Epithelial cell of esophagus (primary cell): ENCODE data around the gene TCAP.
A peak's percentile ranks its signal among the peaks of the same experiment; 100 is the strongest.

Experiments
- DNase-seq: peaks from one replicate; pipeline ENCODE4 v3.0.0; 2010; ENCODE audit warnings: low read depth
- H3K4me3 ChIP-seq: 2 replicates; pipeline ENCODE4 v1.5.1; 2011; ENCODE audit warnings: mild to moderate bottlenecking, low read length, control low read depth
- CTCF ChIP-seq: IDR thresholded peaks from 2 replicates; pipeline ENCODE4 v1.5.1; 2011; ENCODE audit warnings: low read depth, mild to moderate bottlenecking, low read length, control low read depth, inconsistent platforms; ENCODE audit not compliant: insufficient read depth; ENCODE audit errors: missing control alignments

TCAP gene

GRCh38 chr17:39626171-39627046 lies 38.7 kb upstream of the TCAP start, which contains the start of gene PPP1R1B:
PPP1R1B (plus strand) TSS chr17:39626952; CDS start chr17:39627393, 441 bp downstream.
- no peak for DNase-seq
- TF ChIP-seq CTCF, result no peak
- peak within 1 kb of the TSS; percentile 32 for H3K4me3 ChIP-seq

- no peak for DNase-seq
- peak overlapping the region; percentile 32 for H3K4me3 ChIP-seq
- TF ChIP-seq CTCF, result no peak
Measured at GRCh38 chr17:39627047-39627711, 38.0 kb upstream of the TCAP start.

GRCh38 chr17:39627712-39628516 lies 37.2 kb upstream of the TCAP start:
- no peak overlapping the region for H3K4me3 ChIP-seq
- TF ChIP-seq CTCF, result no peak
- no peak for DNase-seq

- no peak for DNase-seq
- TF ChIP-seq CTCF, result no peak
Measured at GRCh38 chr17:39628655-39629493, 36.3 kb upstream of the TCAP start.

GRCh38 chr17:39629494-39629880 lies 35.7 kb upstream of the TCAP start:
- no peak overlapping the region for H3K4me3 ChIP-seq
- TF ChIP-seq CTCF, result no peak
- no peak for DNase-seq

More at GRCh38 chr17:39628655-39629493, 36.3 kb upstream of the TCAP start:
- no peak overlapping the region for H3K4me3 ChIP-seq

- H3K4me3 ChIP-seq, result no peak overlapping the region
- no peak for TF ChIP-seq CTCF
- DNase-seq, result no peak
Measured at GRCh38 chr17:39629898-39630297, 35.3 kb upstream of the TCAP start.
